NCI-H82 (cell line): Measurements from ENCODE around the gene USH2A.
"Not testable (repeated sequence)": the region's sequence is repeated elsewhere in the genome, so short reads cannot be mapped to it uniquely, and the experiment has no call there.

Source experiments
- DNase-seq: peaks from one replicate; lab custom pipeline; 2025; lab: John Stamatoyannopoulos, UW

USH2A gene

DNA sequence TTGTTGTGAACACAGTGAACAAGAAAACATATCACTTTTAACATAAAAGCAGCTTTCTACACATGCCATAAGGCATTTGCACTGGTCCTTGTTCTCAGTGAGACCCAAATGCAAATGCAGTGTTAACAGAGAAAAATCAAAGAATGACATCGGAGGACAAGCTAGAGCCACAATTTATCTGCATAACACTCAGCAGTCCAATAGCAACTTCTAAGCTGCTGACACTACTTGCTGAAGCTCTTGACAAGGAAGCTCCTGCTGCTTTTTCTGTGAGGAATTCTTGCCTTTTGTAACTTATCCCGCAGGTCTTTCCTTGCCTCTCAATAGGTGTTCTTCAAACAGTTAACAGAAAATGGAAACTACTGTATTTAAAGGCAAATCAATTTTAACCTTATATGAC is 34.7 kb downstream of the USH2A start:
- no peak for DNase-seq

DNA sequence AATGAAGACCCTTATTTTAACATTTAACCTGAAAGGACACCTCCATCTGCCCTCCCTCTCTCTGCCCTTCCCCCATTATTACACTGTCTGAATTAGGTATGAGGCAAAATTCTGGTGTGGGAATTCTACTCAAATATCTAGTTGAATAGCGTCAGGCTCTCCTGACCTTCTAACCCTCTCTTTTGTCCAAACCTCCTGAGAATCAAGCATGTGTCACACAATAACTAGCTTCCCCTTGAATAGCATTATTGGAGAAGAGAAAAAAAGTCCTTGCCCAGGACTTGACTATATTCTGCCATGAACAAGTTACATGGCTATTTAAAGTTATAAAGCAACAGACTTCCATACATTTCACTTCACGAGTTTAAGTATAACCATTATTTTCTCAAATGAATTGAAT is 35.5 kb downstream of the USH2A start:
- DNase-seq: no peak

DNA sequence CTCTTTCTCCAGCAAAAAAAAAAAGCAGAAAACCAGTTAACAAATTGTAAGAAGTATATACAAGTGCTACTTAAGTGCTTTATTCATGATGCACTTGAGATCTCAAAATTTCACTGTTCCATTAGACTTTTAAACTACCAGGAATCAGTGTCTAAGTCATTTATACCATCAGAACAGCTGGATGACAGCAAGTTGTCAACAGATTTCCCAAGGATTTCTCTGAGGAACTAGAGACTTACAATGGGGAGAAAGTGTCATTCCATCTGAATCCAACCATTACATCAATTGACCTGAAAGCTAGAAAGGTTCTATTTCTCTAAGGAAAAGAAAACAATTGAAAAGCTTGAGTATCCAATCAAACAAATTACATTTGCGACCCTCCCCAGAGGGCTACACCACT is 43.8 kb downstream of the USH2A start:
- peak; percentile 46 for DNase-seq

DNA sequence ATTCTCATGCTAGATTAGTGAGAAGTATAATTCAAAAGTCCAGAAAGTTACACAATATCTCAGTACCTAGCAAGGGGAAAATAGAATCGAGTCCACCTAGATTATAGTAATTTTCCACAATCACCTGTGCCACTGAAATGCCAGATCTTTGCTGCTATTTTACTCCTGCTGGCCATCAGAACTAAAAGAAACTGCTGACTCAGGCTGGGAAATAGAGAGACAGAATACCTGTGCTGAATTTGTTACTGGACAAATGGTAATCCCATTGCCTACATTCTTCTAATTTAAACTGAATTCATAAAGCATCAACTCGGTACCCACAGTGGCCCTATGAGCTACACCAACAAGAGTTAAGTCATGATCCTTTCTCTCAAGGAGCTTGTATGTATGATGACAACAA is 55.0 kb downstream of the USH2A start:
- DNase-seq: no peak

DNA sequence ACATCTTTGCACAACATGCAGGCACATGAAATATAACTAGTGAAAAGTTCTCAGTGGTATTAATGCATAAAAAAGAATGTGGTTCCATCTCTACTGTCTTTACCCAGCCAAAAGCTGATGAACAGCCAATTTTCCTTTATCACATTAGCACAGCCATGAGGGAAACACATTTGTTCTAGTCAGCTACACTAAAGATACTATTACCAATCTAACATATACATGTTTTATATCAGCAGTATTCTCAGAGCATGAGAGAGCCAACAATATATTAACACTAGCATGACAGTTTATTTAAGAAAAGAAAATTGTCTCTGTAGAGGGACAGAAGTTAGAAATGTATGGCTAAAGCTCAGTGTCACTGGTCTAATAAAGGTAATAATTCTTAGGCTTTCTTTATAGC is 56.3 kb downstream of the USH2A start:
- DNase-seq: no peak

- no peak for DNase-seq
These were observed 66.3 kb downstream of the USH2A start for GRCh38 chr1:216356945-216357344.

DNA sequence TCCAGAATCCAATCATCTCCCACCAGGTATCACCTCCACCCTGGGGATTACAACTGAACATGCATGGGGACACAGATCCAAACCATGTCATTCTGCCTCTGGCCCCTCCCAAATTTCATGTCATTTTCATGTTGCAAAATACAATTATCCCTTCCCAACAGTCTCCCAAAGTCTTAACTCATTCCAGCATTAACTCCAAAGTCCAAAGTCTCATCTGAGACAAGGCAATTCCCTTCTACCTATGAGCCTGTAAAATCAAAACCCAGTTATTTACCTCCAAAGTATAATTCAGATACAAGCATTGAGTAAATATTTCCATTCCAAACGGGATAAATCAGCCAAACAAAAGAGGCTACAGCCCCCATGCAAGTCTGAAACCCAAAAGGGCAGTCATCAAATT is 73.1 kb downstream of the USH2A start:
- no peak for DNase-seq

DNA sequence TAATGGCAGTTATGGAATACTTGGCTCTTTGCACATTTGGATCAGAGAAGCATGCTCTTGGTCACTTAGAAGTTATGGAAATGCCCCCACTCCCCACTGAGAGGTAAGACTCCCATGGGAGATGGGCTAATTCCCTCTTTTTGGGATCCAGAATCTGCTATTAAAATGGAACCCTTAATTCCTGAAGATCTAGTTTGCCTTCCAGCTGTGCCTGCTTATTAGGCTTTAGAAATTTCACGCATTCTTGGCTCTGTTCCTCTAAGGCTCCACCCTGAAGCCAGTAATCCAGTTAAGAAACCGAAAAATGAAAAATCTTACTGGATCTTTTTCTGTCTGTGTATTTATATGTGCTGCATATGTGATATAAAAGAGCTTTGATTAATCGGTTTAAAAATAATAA is 76.7 kb downstream of the USH2A start:
- DNase-seq: no peak

- DNase-seq: not testable (repeated sequence)
These were observed 82.7 kb downstream of the USH2A start for GRCh38 chr1:216340542-216340941.

DNA sequence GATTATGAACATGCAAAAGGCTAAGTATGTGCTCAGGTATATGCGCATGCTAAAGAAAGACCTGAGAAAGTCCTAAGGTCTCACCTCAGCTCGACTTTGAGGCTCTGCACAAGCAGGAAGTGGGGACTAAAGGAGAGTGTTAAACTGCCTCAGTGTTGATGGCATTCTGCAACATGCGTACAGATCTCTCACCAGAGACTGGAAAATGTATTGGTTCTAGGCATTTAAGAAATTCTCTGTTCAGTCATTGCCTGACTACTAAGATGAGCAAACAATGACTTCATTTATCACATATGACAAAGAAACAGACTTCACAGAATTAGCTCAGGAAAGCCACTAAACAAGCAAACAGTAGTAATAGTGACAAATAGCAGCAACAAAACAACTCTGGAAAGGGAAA is 90.8 kb downstream of the USH2A start:
- no peak for DNase-seq

GRCh38 chr1:216332003-216332402 is 91.2 kb downstream of the USH2A start:
- no peak for DNase-seq

DNA sequence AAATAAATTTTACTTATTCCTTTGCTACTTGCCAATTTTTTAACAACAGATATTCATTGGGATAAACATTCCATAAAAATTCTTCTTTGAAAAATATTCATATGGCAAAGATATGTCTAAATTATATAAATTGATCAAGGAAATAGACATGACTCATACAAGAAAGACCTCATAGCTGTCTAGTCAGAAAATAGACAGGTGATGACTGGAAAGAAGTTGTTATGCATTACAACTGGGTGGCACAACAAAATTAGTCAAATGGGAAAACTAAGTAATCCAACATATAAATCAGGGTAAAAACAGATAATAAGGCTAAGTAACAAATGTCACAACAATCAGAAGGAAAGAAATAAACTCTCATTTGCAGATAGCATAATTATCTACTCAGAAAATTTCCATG is 92.0 kb downstream of the USH2A start:
- DNase-seq: no peak

- no peak for DNase-seq
These were observed 93.0 kb downstream of the USH2A start for GRCh38 chr1:216330262-216330661.

- DNase-seq: no peak
These were observed 97.3 kb downstream of the USH2A start for GRCh38 chr1:216325946-216326345.

DNA sequence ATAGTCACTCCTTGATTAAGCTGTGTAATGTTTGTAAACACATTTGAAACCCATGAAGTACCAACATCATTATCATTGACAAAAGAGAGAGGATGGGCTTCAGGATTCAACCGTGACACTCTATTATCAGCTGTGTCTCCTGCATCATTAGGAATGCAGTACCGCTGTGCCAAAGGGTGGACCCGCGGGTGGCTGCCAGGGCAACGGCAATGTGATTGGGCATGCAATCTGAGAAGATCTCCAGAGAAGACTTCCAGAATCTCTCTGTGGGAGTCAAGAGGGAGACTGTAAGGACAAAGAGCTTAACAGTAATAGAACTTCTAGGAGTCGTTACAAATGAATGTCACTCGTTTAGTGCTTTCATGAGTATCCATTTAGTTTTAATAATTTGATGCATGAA is 97.9 kb downstream of the USH2A start:
- DNase-seq: no peak

DNA sequence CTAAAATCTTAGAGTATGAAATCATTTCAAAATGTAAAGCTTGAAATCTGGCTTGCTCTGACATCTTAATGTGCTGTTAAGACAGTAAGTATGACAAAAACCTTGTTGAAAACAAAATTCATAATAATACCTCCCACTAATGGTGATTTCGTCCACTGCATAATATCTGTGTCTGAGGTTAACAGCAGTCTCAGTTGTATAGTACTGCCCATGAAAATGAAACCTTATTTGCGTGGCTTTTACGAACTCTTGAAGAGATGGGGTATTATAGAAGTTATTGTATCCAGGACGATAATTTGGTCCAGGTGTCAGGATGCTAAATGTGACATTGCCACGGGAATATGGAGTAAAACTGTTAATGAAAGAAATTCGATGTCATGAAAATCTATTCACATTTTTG is 99.9 kb downstream of the USH2A start:
- DNase-seq: no peak

- no peak for DNase-seq
These were observed 108.7 kb downstream of the USH2A start for GRCh38 chr1:216314379-216315095.

GRCh38 chr1:216310776-216311175 is 112.5 kb downstream of the USH2A start:
- DNase-seq: peak; percentile 99

- no peak for DNase-seq
These were observed 116.4 kb downstream of the USH2A start for GRCh38 chr1:216306830-216307229.

DNA sequence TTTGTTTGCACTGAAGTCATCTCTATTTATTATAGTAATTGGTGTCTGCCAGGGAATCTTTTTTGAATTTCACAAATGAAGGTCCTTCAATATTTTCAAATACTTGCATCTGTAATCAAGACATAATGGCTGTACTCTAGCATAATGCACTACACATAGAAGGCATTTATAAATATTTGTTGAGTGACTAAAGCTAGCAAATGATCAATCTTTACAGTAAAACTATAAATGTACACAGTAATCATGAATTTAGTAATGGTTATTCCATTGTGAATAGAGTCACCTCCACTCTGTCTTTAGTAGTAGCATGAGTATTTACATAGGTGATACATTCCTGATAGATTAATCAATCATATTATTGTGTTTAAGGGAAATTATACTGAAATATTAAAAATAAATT is 119.6 kb downstream of the USH2A start:
- no peak for DNase-seq

GRCh38 chr1:216293683-216294082 is 129.6 kb downstream of the USH2A start:
- DNase-seq: no peak

GRCh38 chr1:216290074-216290473 is 133.2 kb downstream of the USH2A start:
- DNase-seq: no peak

DNA sequence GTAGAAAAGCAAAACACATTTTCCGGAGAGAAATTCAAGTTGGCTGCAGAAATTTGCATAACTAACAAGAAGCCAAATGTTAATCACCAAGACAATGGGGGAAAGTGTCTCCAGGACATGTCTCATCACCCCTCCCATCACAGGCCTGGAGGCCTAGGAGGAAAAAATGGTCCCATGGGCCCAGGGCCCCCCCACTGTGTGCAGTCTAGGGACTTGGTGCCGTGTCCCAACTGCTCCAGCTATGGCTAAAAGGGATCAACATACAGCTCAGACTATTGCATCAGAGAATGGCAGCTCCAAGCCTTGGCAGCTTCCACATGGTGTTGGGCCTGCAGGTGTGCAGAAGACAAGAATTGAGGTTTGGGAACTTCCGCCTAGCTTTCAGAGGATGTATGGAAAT is 138.2 kb downstream of the USH2A start:
- DNase-seq: no peak

DNA sequence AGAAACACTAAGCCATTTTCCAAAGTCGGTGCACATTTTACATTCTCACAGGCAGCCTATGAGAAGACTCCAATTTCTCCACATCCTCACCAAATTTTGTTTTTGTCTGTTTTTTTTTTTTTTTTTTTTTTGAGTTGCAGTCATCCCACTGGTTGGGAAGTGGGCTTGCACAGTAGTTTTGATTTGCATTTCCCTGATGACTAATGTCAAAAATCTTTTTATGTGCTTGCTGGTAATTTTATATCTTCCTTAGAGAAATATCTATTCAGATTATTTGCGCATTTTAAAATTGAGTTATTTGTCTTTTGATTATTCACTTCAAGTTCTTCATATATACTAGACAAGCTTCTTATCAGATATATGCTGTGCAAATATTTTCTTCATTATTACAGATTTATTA is 141.5 kb downstream of the USH2A start:
- DNase-seq: no peak
